Tibial nerve (tissue), 4 donors: Measurements from ENCODE around the gene LSM8. TPM values are rescaled to one million over a fixed set of nuclear protein-coding genes. Genes with fewer than 3 reads are reported as not detected.
"Not testable (repeated sequence)": the region's sequence is repeated elsewhere in the genome, so short reads cannot be mapped to it uniquely, and the experiment has no call there.

Experiments used
- DNase-seq, 2 donors: peaks; one replicate each; pipeline ENCODE4 v3.0.0-alpha.2; 2019; ENCODE audit warnings: low spot score in 2 of 2
- H3K27ac ChIP-seq, 4 donors: fragments of 200-600 bp; sonication (generic) in 3 of 4; one replicate each; pipeline ENCODE4 v1.5.1; 2017 to 2019; ENCODE audit warnings: mild to moderate bottlenecking in 1 of 4
- H3K27me3 ChIP-seq, 2 donors: fragments of 200-600 bp; sonication (generic) in 1 of 2; one replicate each; pipeline versions ENCODE4 v1.5.1 to v1.6.0; 2017 to 2019
- H3K36me3 ChIP-seq, 3 donors: fragments of 200-600 bp; sonication (generic); one replicate each; pipeline ENCODE4 v1.5.1; 2018 to 2019
- H3K4me1 ChIP-seq, 4 donors: fragments of 200-600 bp; sonication (generic) in 3 of 4; one replicate each; pipeline ENCODE4 v1.5.1; 2017 to 2019
- H3K4me3 ChIP-seq, 4 donors: fragments of 200-600 bp; sonication (generic) in 3 of 4; one replicate each; pipeline ENCODE4 v1.5.1; 2017 to 2019; ENCODE audit warnings: mild to moderate bottlenecking in 1 of 4, moderate library complexity in 1 of 4
- H3K9me3 ChIP-seq, 4 donors: fragments of 200-600 bp; sonication (generic) in 3 of 4; one replicate each; pipeline ENCODE4 v1.5.1; 2017 to 2019
- CTCF ChIP-seq, 5 experiments: fragments of 200-600 bp in 3 of 5; fragments of 450-650 bp in 2 of 5; sonication (generic) in 3 of 5; IDR thresholded peaks; one replicate each; pipeline ENCODE4 v1.5.1; 2016 to 2019; ENCODE audit warnings: antibody characterized with exemption in 5 of 5, mild to moderate bottlenecking in 3 of 5, moderate library complexity in 2 of 5
- EP300 ChIP-seq, 2 donors: sonication (generic); formaldehyde crosslinking; IDR thresholded peaks; one replicate each; pipeline ENCODE4 v1.6.1; 2017; ENCODE audit warnings: antibody characterized with exemption in 2 of 2, mild to moderate bottlenecking in 1 of 2
- POLR2A ChIP-seq, 2 donors: fragments of 450-650 bp; IDR thresholded peaks; one replicate each; pipeline ENCODE4 v1.6.1; 2017; ENCODE audit warnings: antibody characterized with exemption in 2 of 2, mild to moderate bottlenecking in 2 of 2, moderate library complexity in 2 of 2
- WGBS, 2 donors: methylation state at CpG; one replicate each; pipeline ENCODE4 v1.1.5; 2018; 5-methylcytosine and 5-hydroxymethylcytosine counted together
- total RNA-seq, 4 donors: library from RNA; depleted of rRNA; stranded (reverse); fragments of >200 nt; gene quantifications; one replicate each; pipeline ENCODE4 v1.1.0, GENCODE V29; 2016

Gene LSM8
- total RNA-seq, 4 donors from 2014 or later, result 18.6 to 32.9 (median 27.8) TPM

GRCh38 chr7:118232837-118233236 is 48.9 kb downstream of the LSM8 start:
- H3K4me1 ChIP-seq, result no peaks in the 10 kb centered on the region
- H3K27me3 ChIP-seq, result no peaks in the 10 kb centered on the region
- no peaks in the 10 kb centered on the region for H3K9me3 ChIP-seq
- DNase-seq, result no peak
- H3K36me3 ChIP-seq, result no peaks in the 10 kb centered on the region
- TF ChIP-seq CTCF (IDR thresholded peaks at IDR 0.05) (no peak), EP300 (IDR thresholded peaks at IDR 0.05) (no peak), POLR2A (IDR thresholded peaks at IDR 0.05) (no peak)
- no peak overlapping the region for H3K27ac ChIP-seq
- 81 to 83% methylated on average over 1 of the region's 1 CpG for WGBS, 2 donors
- H3K4me3 ChIP-seq, result no peak overlapping the region

DNA sequence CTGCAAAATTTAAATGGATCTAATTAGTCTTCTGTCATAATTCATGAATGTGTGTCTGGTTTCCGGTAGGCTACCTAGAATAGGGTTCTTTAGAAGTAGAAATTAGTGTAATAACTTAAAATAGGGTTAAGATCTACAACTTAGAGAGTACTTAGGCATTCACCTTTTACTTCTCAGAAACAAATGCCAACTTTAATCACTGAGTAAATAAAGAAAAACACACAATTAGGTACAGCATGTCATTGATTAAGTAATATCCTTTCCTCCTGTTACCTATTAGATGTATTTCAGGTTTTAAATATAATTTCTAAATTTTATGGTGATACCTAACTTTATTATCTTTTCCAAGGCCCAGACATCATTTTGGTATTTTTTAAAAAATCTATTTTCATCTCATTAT is 49.8 kb downstream of the LSM8 start:
- no peak for TF ChIP-seq EP300 (IDR thresholded peaks at IDR 0.05)
- no peak overlapping the region for H3K27ac ChIP-seq
- no peaks in the 10 kb centered on the region for H3K36me3 ChIP-seq
- no peaks in the 10 kb centered on the region for H3K27me3 ChIP-seq
- no peaks in the 10 kb centered on the region for H3K9me3 ChIP-seq
- no peak overlapping the region for H3K4me3 ChIP-seq
- 92% methylated on average over 1 of the region's 1 CpG for WGBS, 2 donors
- H3K4me1 ChIP-seq, result no peaks in the 10 kb centered on the region
- no peak for DNase-seq

DNA sequence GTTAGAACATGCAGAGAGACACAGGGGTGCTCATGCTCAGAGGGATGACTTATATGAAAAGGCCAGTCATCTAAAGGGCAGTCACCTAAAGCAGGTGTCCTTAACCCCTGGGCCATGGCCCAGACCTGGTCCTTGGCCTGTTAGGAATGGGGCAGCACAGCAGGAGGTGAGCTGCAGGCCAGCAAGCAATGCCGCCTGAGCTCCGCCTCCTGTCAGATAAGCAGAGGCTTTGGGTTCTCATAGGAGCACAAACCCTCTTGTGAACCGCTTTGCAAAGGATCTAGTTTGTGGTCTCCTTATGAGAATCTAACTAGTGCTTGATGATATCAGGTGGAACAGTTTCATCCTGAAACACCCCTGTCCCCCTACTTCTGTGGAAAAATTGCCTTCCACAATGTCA is 55.0 kb downstream of the LSM8 start:
- no peak for DNase-seq
- Histone ChIP-seq H3K27me3 (no peaks in the 10 kb centered on the region), H3K27ac (no peak overlapping the region), H3K9me3 (no peaks in the 10 kb centered on the region), H3K4me1 (no peaks in the 10 kb centered on the region), H3K4me3 (no peak overlapping the region), H3K36me3 (no peaks in the 10 kb centered on the region)
- 92 to 98% methylated on average over 3 of the region's 3 CpGs for WGBS, 2 donors
- TF ChIP-seq CTCF (IDR thresholded peaks at IDR 0.05), result no peak
- TF ChIP-seq EP300 (IDR thresholded peaks at IDR 0.05), result no peak
- no peak for TF ChIP-seq POLR2A (IDR thresholded peaks at IDR 0.05)

- not testable (repeated sequence) for H3K36me3 ChIP-seq, H3K4me3 ChIP-seq, H3K4me1 ChIP-seq, H3K27ac ChIP-seq, DNase-seq, H3K9me3 ChIP-seq, H3K27me3 ChIP-seq
- WGBS, 2 donors, result 95 to 96% methylated on average over 2 of the region's 2 CpGs
Measured at GRCh38 chr7:118240320-118240719, 56.4 kb downstream of the LSM8 start.

Other genes with a start within 250 kb of the LSM8 start
- under 1 TPM in 3 of 4 donors, not detected in 1; 0.66 to 0.98 (median 0.84) TPM for gene ANKRD7, start 40.5 kb downstream of the LSM8 start, total RNA-seq